22Rv1 (cell line): ENCODE data around the gene SERPINC1.

ENCODE experiments used
- ZFX ChIP-seq: fragments of 450-650 bp; IDR thresholded peaks from 2 replicates; pipeline ENCODE4 v1.6.1; 2017; ENCODE audit warnings: antibody characterized with exemption, borderline replicate concordance
- TF ChIP-seq, protein P1 (sequence below): fragments of 450-650 bp; IDR thresholded peaks from 2 replicates; pipeline ENCODE4 v1.5.1; 2017; ENCODE audit warnings: mild to moderate bottlenecking

DNA sequence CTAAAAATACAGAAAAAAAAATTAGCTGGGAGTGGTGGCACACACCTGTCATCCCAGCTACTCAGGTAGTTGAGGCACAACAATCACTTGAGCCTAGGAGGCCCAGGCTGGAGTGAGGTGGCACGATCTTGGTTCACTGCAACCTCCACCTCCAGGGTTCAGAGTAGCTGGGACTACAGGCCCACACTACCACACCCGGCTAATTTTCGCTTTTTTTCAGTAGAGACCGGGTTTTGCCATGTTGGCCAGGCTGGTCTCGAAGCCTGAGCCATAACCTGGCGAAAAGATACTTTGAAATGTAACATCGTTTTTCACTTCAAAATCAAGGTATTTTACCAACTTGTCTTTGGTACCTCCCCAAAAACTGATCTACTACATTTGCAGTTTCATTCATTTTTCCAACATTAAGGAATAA is 55.4 kb downstream of the SERPINC1 start:
- TF ChIP-seq, protein P1, sequence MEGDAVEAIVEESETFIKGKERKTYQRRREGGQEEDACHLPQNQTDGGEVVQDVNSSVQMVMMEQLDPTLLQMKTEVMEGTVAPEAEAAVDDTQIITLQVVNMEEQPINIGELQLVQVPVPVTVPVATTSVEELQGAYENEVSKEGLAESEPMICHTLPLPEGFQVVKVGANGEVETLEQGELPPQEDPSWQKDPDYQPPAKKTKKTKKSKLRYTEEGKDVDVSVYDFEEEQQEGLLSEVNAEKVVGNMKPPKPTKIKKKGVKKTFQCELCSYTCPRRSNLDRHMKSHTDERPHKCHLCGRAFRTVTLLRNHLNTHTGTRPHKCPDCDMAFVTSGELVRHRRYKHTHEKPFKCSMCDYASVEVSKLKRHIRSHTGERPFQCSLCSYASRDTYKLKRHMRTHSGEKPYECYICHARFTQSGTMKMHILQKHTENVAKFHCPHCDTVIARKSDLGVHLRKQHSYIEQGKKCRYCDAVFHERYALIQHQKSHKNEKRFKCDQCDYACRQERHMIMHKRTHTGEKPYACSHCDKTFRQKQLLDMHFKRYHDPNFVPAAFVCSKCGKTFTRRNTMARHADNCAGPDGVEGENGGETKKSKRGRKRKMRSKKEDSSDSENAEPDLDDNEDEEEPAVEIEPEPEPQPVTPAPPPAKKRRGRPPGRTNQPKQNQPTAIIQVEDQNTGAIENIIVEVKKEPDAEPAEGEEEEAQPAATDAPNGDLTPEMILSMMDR = no peak
- no peak for TF ChIP-seq ZFX
